HG03520 (cell line): ENCODE measurements around the gene PLIN4.
"Not testable (repeated sequence)": the region's sequence is repeated elsewhere in the genome, so short reads cannot be mapped to it uniquely, and the experiment has no call there.

Source experiments
- ATAC-seq: cut with Tn5 transposase; IDR thresholded peaks from one replicate; pipeline ENCODE4 v1.9.1; 2021; ENCODE audit warnings: mild to moderate bottlenecking, moderate library complexity; ENCODE audit not compliant: unreplicated experiment

Gene PLIN4

GRCh38 chr19:4527377-4527776 lies 9.1 kb upstream of the PLIN4 start:
- ATAC-seq, result not testable (repeated sequence)

GRCh38 chr19:4525563-4526002 lies 7.3 kb upstream of the PLIN4 start:
- ATAC-seq, result no peak

GRCh38 chr19:4524808-4525562 lies 6.7 kb upstream of the PLIN4 start:
- ATAC-seq, result no peak

GRCh38 chr19:4523306-4524110 lies 5.2 kb upstream of the PLIN4 start:
- no peak for ATAC-seq

GRCh38 chr19:4522291-4523002 lies 4.2 kb upstream of the PLIN4 start:
- ATAC-seq, result no peak

GRCh38 chr19:4521888-4522242 lies 3.6 kb upstream of the PLIN4 start:
- no peak for ATAC-seq

GRCh38 chr19:4521170-4521887 lies 3.0 kb upstream of the PLIN4 start:
- no peak for ATAC-seq

GRCh38 chr19:4519521-4520277 lies 1.4 kb upstream of the PLIN4 start:
- ATAC-seq, result no peak

GRCh38 chr19:4519172-4519496 lies 848 bp upstream of the PLIN4 start:
- ATAC-seq, result no peak

- ATAC-seq, result no peak
Observed at GRCh38 chr19:4517451-4518057, 732 bp downstream of the PLIN4 start.

GRCh38 chr19:4516939-4517300 lies 1.4 kb downstream of the PLIN4 start:
- ATAC-seq, result no peak

- no peak for ATAC-seq
Observed at GRCh38 chr19:4516199-4516938, 1.9 kb downstream of the PLIN4 start.

- no peak for ATAC-seq
Observed at GRCh38 chr19:4515732-4516131, 2.6 kb downstream of the PLIN4 start.

- ATAC-seq, result no peak
Observed at GRCh38 chr19:4513248-4513647, 5.0 kb downstream of the PLIN4 start.

GRCh38 chr19:4512070-4512469 lies 6.2 kb downstream of the PLIN4 start:
- no peak for ATAC-seq

- no peak for ATAC-seq
Observed at GRCh38 chr19:4511300-4512054, 6.8 kb downstream of the PLIN4 start.

GRCh38 chr19:4510435-4511255 lies 7.6 kb downstream of the PLIN4 start:
- ATAC-seq, result no peak

- no peak for ATAC-seq
Observed at GRCh38 chr19:4508698-4509097, 9.6 kb downstream of the PLIN4 start.
